GM18867 (cell line): ENCODE measurements around the gene CACNA1D.

Experiments
- ATAC-seq: cut with Tn5 transposase; IDR thresholded peaks from one replicate; pipeline ENCODE4 v1.9.1; 2021; ENCODE audit warnings: mild to moderate bottlenecking, moderate library complexity; ENCODE audit not compliant: unreplicated experiment

The CACNA1D gene

GRCh38 chr3:53818221-53819162 is 324.1 kb downstream of the CACNA1D start:
- no peak for ATAC-seq

- ATAC-seq, result no peak
Measured at GRCh38 chr3:53819163-53819868, 324.9 kb downstream of the CACNA1D start.

GRCh38 chr3:53820084-53820483 is 325.7 kb downstream of the CACNA1D start:
- no peak for ATAC-seq

- no peak for ATAC-seq
Measured at GRCh38 chr3:53820756-53821580, 326.6 kb downstream of the CACNA1D start.

- no peak for ATAC-seq
Measured at GRCh38 chr3:53821631-53822121, 327.3 kb downstream of the CACNA1D start.

GRCh38 chr3:53822331-53822741 is 327.9 kb downstream of the CACNA1D start:
- no peak for ATAC-seq

- ATAC-seq, result no peak
Measured at GRCh38 chr3:53823026-53823955, 328.9 kb downstream of the CACNA1D start.

- no peak for ATAC-seq
Measured at GRCh38 chr3:53823956-53824657, 329.7 kb downstream of the CACNA1D start.

- no peak for ATAC-seq
Measured at GRCh38 chr3:53824795-53825194, 330.4 kb downstream of the CACNA1D start.

- ATAC-seq, result no peak
Measured at GRCh38 chr3:53826048-53826447, 331.6 kb downstream of the CACNA1D start.

- no peak for ATAC-seq
Measured at GRCh38 chr3:53828581-53828980, 334.2 kb downstream of the CACNA1D start.

GRCh38 chr3:53829605-53830004 is 335.2 kb downstream of the CACNA1D start:
- ATAC-seq, result no peak

- ATAC-seq, result no peak
Measured at GRCh38 chr3:53830944-53831343, 336.5 kb downstream of the CACNA1D start.

GRCh38 chr3:53833053-53833645 is 338.7 kb downstream of the CACNA1D start:
- no peak for ATAC-seq

GRCh38 chr3:53833700-53834099 is 339.3 kb downstream of the CACNA1D start:
- ATAC-seq, result no peak

GRCh38 chr3:53834429-53835095 is 340.2 kb downstream of the CACNA1D start:
- no peak for ATAC-seq

- ATAC-seq, result no peak
Measured at GRCh38 chr3:53835257-53835656, 340.8 kb downstream of the CACNA1D start.
